Measurements from ENCODE around the gene FGGY.

FGGY gene

DNA sequence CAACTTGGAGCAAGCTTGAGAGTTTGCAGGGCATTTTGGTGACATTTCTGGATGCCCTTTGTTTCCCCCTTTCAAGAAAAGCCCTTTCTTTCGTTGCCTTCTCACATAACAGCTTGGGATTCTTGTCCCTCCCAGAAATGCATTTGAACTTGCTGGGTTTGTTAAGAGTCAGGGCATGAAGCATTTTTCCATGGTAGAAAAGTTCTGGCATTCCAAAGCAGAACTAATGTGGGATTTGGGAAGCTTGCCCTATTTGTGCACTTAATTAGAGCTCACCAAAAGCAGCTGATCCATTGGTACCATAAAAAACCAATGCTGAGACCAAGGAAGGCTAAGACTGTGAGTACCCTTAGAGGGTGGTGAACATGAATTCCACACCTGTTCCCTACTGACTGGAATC is 418.1 kb downstream of the FGGY start:
- H3K4me3 ChIP-seq (ENCODE audit: low read depth, low read length), result no peak overlapping the region
- TF ChIP-seq, protein P1, sequence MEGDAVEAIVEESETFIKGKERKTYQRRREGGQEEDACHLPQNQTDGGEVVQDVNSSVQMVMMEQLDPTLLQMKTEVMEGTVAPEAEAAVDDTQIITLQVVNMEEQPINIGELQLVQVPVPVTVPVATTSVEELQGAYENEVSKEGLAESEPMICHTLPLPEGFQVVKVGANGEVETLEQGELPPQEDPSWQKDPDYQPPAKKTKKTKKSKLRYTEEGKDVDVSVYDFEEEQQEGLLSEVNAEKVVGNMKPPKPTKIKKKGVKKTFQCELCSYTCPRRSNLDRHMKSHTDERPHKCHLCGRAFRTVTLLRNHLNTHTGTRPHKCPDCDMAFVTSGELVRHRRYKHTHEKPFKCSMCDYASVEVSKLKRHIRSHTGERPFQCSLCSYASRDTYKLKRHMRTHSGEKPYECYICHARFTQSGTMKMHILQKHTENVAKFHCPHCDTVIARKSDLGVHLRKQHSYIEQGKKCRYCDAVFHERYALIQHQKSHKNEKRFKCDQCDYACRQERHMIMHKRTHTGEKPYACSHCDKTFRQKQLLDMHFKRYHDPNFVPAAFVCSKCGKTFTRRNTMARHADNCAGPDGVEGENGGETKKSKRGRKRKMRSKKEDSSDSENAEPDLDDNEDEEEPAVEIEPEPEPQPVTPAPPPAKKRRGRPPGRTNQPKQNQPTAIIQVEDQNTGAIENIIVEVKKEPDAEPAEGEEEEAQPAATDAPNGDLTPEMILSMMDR (IDR thresholded peaks at IDR 0.05; ENCODE audit: low read depth, low read length), result no peak
- DNase-seq (ENCODE audit: low read depth, low spot score), result no peak
- in situ Hi-C loops (cut with HindIII; ENCODE audit: low sequenced_read_pairs), result no loop called here

DNA sequence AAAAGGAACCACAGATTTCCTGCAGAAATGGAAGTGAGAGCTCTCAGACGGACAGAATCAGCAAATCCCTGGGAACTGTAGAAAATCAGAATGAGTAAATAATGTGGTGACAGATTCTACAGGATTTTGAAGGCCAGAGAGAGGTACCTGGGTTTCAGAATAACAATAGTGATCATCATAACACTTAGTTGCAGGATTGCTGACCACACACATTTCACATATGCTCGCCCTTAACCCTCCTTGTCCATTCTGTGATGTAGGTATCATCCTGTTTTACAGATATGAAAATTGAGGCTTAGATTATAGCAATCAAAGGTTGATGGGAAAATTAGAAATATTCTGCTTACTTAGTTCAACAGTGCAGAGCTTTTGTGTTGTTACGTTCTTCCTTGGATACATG is 419.9 kb downstream of the FGGY start:
- in situ Hi-C loops (cut with HindIII; ENCODE audit: low sequenced_read_pairs), result no loop called here
- TF ChIP-seq, protein P1 (IDR thresholded peaks at IDR 0.05; ENCODE audit: low read depth, low read length), result no peak
- no peak overlapping the region for H3K4me3 ChIP-seq (ENCODE audit: low read depth, low read length)
- no peak for DNase-seq (ENCODE audit: low read depth, low spot score)

DNA sequence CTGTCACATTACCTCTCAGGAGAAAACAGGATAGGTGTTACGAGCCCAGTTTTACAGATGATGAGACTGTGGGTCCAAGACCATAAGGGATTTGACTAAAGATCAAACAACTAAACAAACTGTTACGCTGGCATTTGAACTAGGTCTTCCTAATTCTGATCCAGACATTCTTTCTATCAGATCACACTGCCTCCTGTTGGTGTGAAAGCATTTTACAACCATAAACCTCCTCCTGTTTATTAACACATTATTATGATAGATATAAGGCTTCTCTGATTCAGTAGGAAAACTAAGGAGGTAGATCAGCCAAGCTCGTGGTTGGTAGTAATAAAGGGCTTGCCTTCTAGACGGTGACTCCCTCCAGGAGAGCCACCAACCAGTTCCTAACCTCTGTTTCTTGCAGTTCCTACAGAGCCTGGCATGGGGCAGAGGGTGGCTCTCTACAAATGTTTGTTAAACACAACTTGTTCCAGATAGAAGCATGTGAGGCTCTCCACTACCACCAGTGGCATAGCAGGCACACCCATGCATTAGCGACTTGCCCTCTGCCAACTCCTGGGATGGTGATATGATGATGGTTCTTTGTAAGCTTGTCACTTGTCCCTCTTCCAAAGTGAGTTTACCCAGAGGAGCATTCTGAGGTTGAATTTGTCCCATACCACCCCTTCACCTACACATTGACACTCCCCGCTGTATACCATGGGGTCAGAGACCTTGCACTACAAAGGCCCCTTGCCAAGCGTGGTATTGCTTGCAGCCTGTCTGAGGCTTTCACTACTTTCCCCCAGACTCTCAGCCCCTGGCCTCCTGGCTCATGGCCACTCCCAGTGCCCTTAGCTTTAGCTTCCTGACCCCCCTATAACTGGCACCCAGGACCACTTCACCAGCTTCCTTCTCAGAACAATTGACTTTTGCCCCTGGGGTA is 421.4 kb downstream of the FGGY start:
- in situ Hi-C loops (cut with HindIII; ENCODE audit: low sequenced_read_pairs), result no loop called here
- no peak for DNase-seq (ENCODE audit: low read depth, low spot score)
- no peak overlapping the region for H3K4me3 ChIP-seq (ENCODE audit: low read depth, low read length)
- TF ChIP-seq, protein P1 (IDR thresholded peaks at IDR 0.05; ENCODE audit: low read depth, low read length), result peak; percentile 34

DNA sequence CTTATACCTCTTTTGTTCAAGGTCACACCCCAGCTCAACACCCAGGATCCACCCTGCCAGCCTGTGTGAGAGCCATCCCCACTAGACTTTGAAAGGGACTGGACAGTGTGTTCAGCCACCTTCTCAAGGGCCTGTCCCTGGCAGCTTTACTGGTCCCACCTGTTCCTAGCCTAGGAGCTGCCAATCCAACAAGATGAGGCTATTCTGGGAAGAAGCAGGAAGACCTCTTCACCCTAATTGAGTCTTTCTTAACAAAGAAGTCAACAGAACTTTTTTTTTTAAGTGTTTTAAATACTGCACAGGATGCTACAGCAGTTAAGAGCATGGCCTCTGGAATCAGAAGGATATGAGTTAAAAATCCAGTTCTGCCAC is 422.1 kb downstream of the FGGY start:
- no peak overlapping the region for H3K4me3 ChIP-seq (ENCODE audit: low read depth, low read length)
- DNase-seq (ENCODE audit: low read depth, low spot score), result no peak
- in situ Hi-C loops (cut with HindIII; ENCODE audit: low sequenced_read_pairs), result no loop called here
- TF ChIP-seq, protein P1 (IDR thresholded peaks at IDR 0.05; ENCODE audit: low read depth, low read length), result no peak

DNA sequence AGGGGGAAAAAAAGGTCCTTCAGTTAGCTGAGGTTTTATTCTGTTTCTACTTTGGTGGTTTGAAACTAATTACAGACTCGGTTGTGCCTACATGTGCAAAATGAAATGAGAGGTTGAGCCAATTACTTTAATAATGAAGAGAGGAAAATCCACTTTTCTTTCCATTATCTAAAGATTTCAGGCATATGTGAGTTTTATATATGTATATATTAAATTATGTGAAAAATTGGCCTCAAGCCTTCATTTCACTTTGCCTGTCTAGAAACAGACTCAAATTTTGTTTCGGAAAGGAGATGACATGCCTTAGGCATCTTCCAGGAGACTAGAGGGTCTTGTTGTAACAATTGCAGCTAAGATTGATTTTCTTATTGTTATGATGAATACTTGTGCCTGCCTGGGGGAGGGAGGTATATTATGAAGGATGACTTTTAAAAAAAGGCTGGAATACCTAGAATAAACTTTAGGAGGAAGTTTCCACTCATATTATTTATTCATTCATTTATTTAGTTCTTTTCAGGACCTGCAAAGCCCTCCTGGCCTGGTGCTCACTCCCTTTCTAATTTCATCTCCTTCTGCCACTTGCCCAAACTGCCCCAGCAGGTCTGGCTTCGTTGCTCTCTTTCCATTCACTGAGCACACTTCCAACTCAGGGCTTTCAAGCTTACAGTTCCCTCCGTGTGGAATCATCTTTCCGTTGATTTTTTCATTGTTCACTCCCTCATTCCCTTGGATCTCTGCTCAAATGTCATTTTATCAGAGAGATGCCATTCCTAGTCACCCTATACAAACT is 423.6 kb downstream of the FGGY start:
- in situ Hi-C loops (cut with HindIII; ENCODE audit: low sequenced_read_pairs), result no loop called here
- TF ChIP-seq, protein P1 (IDR thresholded peaks at IDR 0.05; ENCODE audit: low read depth, low read length), result no peak
- H3K4me3 ChIP-seq (ENCODE audit: low read depth, low read length), result no peak overlapping the region
- DNase-seq (ENCODE audit: low read depth, low spot score), result no peak

DNA sequence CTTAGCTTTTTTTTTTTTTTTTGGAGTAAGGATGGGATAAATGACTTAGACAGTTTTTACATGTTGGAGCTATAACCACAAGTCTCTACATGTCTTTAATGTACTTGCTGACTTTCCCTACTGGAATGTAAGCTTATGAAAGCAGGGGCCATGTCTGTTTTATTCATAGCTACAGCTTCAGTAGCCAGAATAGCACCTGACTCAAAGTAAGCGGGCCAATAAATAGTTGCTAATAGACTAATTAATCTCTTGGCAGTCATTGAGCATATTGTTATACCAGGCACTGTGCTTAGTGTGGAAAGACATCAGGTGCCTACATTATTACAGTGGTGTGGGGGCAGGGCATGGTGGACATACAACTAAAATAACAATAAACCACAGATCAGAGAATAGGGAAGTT is 433.4 kb downstream of the FGGY start:
- in situ Hi-C loops (cut with HindIII; ENCODE audit: low sequenced_read_pairs), result no loop called here
- TF ChIP-seq, protein P1 (IDR thresholded peaks at IDR 0.05; ENCODE audit: low read depth, low read length), result no peak
- peak; percentile 84 for DNase-seq (ENCODE audit: low read depth, low spot score)

More for the DNA sequence above, 433.4 kb downstream of the FGGY start:
- H3K4me3 ChIP-seq (ENCODE audit: low read depth, low read length), result no peak overlapping the region
